ENCODE data around the gene FXR1.

Gene FXR1

DNA sequence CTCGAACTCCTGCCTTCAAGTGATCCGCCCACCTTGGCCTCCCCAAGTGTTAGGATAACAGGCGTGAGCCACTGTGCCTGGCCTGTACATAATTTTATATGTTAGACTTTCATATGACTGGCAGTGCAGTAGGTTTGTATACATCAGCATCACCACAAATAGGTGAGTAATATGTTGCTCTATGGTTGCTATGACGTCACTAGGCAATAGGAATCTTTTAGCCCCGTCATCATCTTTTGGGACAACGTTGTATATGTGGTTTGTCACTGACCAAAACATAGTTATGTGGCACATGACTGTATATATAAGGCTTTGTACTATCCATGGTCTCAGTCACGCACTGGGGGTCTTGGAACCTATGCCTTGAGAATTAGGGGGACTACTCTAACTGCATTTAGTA is 94.1 kb downstream of the FXR1 start:
- no peak for DNase-seq (ENCODE audit: low read depth in 2 of 2)
- H3K4me3 ChIP-seq (replicated peaks in 1 of 2; ENCODE audit: low read depth in 2 of 2, low read length in 2 of 2), result no peak overlapping the region
- TF ChIP-seq CTCF (IDR thresholded peaks at IDR 0.05; ENCODE audit: low read depth, low read length), result no peak

DNA sequence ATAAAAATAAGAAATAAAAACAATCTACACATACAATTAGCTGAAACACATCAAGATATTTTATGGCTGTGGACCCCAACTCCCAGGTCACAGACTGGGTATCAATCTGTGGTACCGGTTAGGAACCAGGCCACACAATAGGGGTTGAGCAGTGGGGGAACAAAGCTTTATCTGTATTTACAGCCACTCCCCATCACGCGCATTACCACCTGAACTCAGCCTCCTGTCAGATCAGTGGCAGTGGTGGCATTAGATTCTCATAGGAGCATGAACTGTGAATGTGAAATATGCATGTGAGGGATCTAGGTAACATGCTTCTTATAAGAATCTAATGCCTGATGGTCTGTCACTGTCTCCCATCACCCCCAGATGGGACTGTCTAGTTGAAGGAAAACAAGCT is 94.8 kb downstream of the FXR1 start:
- DNase-seq (ENCODE audit: low read depth in 2 of 2), result no peak
- TF ChIP-seq CTCF (IDR thresholded peaks at IDR 0.05; ENCODE audit: low read depth, low read length), result no peak
- no peak overlapping the region for H3K4me3 ChIP-seq (replicated peaks in 1 of 2; ENCODE audit: low read depth in 2 of 2, low read length in 2 of 2)

DNA sequence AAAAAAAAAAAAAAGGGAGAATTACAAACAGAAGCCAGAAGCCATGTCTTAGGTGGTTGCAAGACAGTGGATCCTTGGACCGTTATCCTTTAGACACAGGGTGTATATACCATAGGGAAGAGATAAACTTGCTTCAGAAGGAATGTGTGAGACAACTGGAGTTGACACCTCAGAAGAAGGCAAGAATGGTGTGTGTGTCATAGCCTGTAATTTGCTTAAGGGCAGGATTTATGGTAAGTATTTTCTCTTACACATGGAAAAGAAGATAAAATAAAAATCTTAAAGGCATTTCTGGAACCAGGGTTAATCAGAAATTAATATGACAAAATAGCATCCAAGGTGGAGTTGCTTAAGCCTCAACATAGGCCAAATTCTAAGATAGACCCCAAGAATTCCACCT is 96.3 kb downstream of the FXR1 start:
- no peak for DNase-seq (ENCODE audit: low read depth in 2 of 2)
- no peak for TF ChIP-seq CTCF (IDR thresholded peaks at IDR 0.05; ENCODE audit: low read depth, low read length)
- H3K4me3 ChIP-seq (replicated peaks in 1 of 2; ENCODE audit: low read depth in 2 of 2, low read length in 2 of 2), result no peak overlapping the region

GRCh38 chr3:181009225-181009624 is 96.8 kb downstream of the FXR1 start:
- no peak for DNase-seq (ENCODE audit: low read depth in 2 of 2)
- no peak overlapping the region for H3K4me3 ChIP-seq (replicated peaks in 1 of 2; ENCODE audit: low read depth in 2 of 2, low read length in 2 of 2)
- no peak for TF ChIP-seq CTCF (IDR thresholded peaks at IDR 0.05; ENCODE audit: low read depth, low read length)

DNA sequence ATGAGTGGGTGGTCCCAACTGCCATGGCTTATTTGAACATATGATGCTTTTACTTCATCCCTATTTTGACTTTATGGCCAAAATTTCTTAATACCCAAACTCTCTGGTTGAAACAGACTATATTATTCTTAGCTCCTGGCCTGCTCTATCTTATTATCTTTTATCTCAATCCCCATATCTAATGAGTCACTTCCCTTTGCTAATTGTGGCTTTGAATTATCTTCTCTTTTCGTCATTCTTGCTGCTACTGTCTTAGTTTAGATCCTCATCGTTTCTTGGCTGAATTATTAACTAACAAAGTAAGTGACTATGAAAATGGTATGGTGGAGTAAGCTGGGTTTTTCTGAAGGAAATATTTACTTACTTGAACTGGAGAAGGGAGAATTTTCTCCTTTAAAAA is 105.2 kb downstream of the FXR1 start:
- no peak for TF ChIP-seq CTCF (IDR thresholded peaks at IDR 0.05; ENCODE audit: low read depth, low read length)
- H3K4me3 ChIP-seq (replicated peaks in 1 of 2; ENCODE audit: low read depth in 2 of 2, low read length in 2 of 2), result no peak overlapping the region
- no peak for DNase-seq (ENCODE audit: low read depth in 2 of 2)

GRCh38 chr3:181025204-181025603 is 112.7 kb downstream of the FXR1 start:
- DNase-seq (ENCODE audit: low read depth in 2 of 2), result no peak
- TF ChIP-seq CTCF (IDR thresholded peaks at IDR 0.05; ENCODE audit: low read depth, low read length), result no peak
- H3K4me3 ChIP-seq (replicated peaks in 1 of 2; ENCODE audit: low read depth in 2 of 2, low read length in 2 of 2), result no peak overlapping the region

- TF ChIP-seq CTCF (IDR thresholded peaks at IDR 0.05; ENCODE audit: low read depth, low read length), result no peak
- no peak overlapping the region for H3K4me3 ChIP-seq (replicated peaks in 1 of 2; ENCODE audit: low read depth in 2 of 2, low read length in 2 of 2)
- no peak for DNase-seq (ENCODE audit: low read depth in 2 of 2)
Measured at GRCh38 chr3:181030948-181031347, 118.5 kb downstream of the FXR1 start.

Data from cardiac fibroblast (primary cell).